ENCODE data around the gene LRRC46.

The LRRC46 gene

GRCh38 chr17:47852113-47852949, 20.9 kb downstream of the LRRC46 start:
- DNase-seq (ENCODE audit: low read depth) = no peak

- DNase-seq (ENCODE audit: low read depth) = no peak
Observed at GRCh38 chr17:47853616-47854015, 22.1 kb downstream of the LRRC46 start.

GRCh38 chr17:47855737-47856136, 24.3 kb downstream of the LRRC46 start:
- DNase-seq (ENCODE audit: low read depth) = no peak

GRCh38 chr17:47856830-47857229, 25.4 kb downstream of the LRRC46 start:
- DNase-seq (ENCODE audit: low read depth) = no peak

- no peak for DNase-seq (ENCODE audit: low read depth)
Observed at GRCh38 chr17:47857551-47858455, 26.3 kb downstream of the LRRC46 start.

- no peak for DNase-seq (ENCODE audit: low read depth)
Observed at GRCh38 chr17:47860386-47860785, 28.9 kb downstream of the LRRC46 start.

- peak; percentile 47 for DNase-seq (ENCODE audit: low read depth)
Observed at GRCh38 chr17:47862621-47863440, 31.4 kb downstream of the LRRC46 start.

- DNase-seq (ENCODE audit: low read depth) = peak; percentile 25
Observed at GRCh38 chr17:47864791-47865216, 33.3 kb downstream of the LRRC46 start.

- no peak for DNase-seq (ENCODE audit: low read depth)
Observed at GRCh38 chr17:47866941-47867340, 35.5 kb downstream of the LRRC46 start.

- DNase-seq (ENCODE audit: low read depth) = no peak
Observed at GRCh38 chr17:47867813-47868533, 36.5 kb downstream of the LRRC46 start.

- no peak for DNase-seq (ENCODE audit: low read depth)
Observed at GRCh38 chr17:47869114-47869513, 37.6 kb downstream of the LRRC46 start.

GRCh38 chr17:47870056-47870455, 38.6 kb downstream of the LRRC46 start:
- no peak for DNase-seq (ENCODE audit: low read depth)

GRCh38 chr17:47871048-47871447, 39.6 kb downstream of the LRRC46 start:
- DNase-seq (ENCODE audit: low read depth) = no peak

GRCh38 chr17:47872019-47872650, 40.7 kb downstream of the LRRC46 start:
- DNase-seq (ENCODE audit: low read depth) = no peak

GRCh38 chr17:47872651-47873161, 41.2 kb downstream of the LRRC46 start:
- no peak for DNase-seq (ENCODE audit: low read depth)

GRCh38 chr17:47873200-47874090, 42.0 kb downstream of the LRRC46 start:
- no peak for DNase-seq (ENCODE audit: low read depth)

GRCh38 chr17:47875011-47875985, 43.8 kb downstream of the LRRC46 start:
- no peak for DNase-seq (ENCODE audit: low read depth)

- DNase-seq (ENCODE audit: low read depth) = no peak
Observed at GRCh38 chr17:47877368-47878034, 46.0 kb downstream of the LRRC46 start.
